ENCODE data around the gene ZFPM1. TPM values are rescaled to one million over a fixed set of nuclear protein-coding genes. Genes with fewer than 3 reads are reported as not detected.

ZFPM1 gene
- total RNA-seq, 1 donor from 2014 or later, result 0.52 TPM

DNA sequence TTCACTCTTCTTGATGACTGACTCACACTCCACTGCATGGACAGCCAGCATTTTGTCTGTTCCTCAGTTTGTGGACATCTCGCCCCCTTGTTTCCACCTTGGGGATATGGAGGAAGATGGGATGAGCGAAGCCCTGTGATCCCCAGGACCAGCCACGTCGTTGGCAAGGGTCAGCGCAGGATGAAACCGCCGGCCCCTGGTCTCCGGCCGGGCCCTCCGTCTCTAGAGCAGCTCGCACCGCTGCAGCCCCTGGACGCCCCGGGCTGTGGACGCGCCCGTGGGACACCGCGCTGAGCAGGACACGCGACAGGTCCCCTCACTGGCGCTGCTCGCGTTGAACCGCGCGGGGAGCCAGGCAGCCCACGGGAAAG lies 116.5 kb downstream of the ZFPM1 start:
- Histone ChIP-seq H3K27ac (ENCODE audit: low read depth, low read length) (peak overlapping the region; percentile 48), H3K36me3 (ENCODE audit: control insufficient read depth in 3 of 3, insufficient read depth in 3 of 3, low read length in 3 of 3) (peaks cover 3 to 4% (median 3%) of the 10 kb centered on the region in 3 donors), H3K27me3 (ENCODE audit: control insufficient read depth in 3 of 3, insufficient read depth in 3 of 3, low read length in 3 of 3) (no peaks in the 10 kb centered on the region), H3K9ac (ENCODE audit: low read depth in 1 of 3, low read length in 3 of 3) (peak overlapping the region; percentile 71 to 88 (median 77)), H3K9me3 (ENCODE audit: control insufficient read depth in 3 of 3, low read length in 3 of 3) (no peaks in the 10 kb centered on the region), H3K4me1 (ENCODE audit: control insufficient read depth in 3 of 3, insufficient read depth in 3 of 3, low read length in 3 of 3) (peaks cover 17 to 26% (median 22%) of the 10 kb centered on the region in 3 donors), H3K4me3 (ENCODE audit: low read length in 3 of 3) (peak overlapping the region; percentile 69 to 84 (median 71))

GRCh38 chr16:88569985-88570690 lies 117.1 kb downstream of the ZFPM1 start, which contains the start of gene ZC3H18:
TSS of gene ZC3H18 (plus strand) at chr16:88570403. CDS start at chr16:88577124, 6,721 bp downstream.
- Histone ChIP-seq H3K9me3 (ENCODE audit: control insufficient read depth in 3 of 3, low read length in 3 of 3) (no peaks in the 10 kb centered on the region), H3K27ac (ENCODE audit: low read depth, low read length) (peak within 1 kb of the TSS; percentile 48), H3K9ac (ENCODE audit: low read depth in 1 of 3, low read length in 3 of 3) (peak within 1 kb of the TSS; percentile 82 to 88 (median 85)), H3K27me3 (ENCODE audit: control insufficient read depth in 3 of 3, insufficient read depth in 3 of 3, low read length in 3 of 3) (no peaks in the 10 kb centered on the region), H3K4me1 (ENCODE audit: control insufficient read depth in 3 of 3, insufficient read depth in 3 of 3, low read length in 3 of 3) (peaks cover 17 to 26% (median 22%) of the 10 kb centered on the region in 3 donors), H3K4me3 (ENCODE audit: low read length in 3 of 3) (peak within 1 kb of the TSS; percentile 84 to 89 (median 86)), H3K36me3 (ENCODE audit: control insufficient read depth in 3 of 3, insufficient read depth in 3 of 3, low read length in 3 of 3) (peaks cover 3 to 4% (median 3%) of the 10 kb centered on the region in 3 donors)

GRCh38 chr16:88570691-88571092 lies 117.6 kb downstream of the ZFPM1 start:
- no peaks in the 10 kb centered on the region for H3K27me3 ChIP-seq (ENCODE audit: control insufficient read depth in 3 of 3, insufficient read depth in 3 of 3, low read length in 3 of 3)
- H3K27ac ChIP-seq (ENCODE audit: low read depth, low read length), result peak overlapping the region; percentile 45
- H3K9me3 ChIP-seq (ENCODE audit: control insufficient read depth in 3 of 3, low read length in 3 of 3), result no peaks in the 10 kb centered on the region
- peaks cover 3 to 6% (median 6%) of the 10 kb centered on the region in 3 donors for H3K36me3 ChIP-seq (ENCODE audit: control insufficient read depth in 3 of 3, insufficient read depth in 3 of 3, low read length in 3 of 3)
- peak overlapping the region; percentile 84 to 89 (median 86) for H3K4me3 ChIP-seq (ENCODE audit: low read length in 3 of 3)
- H3K9ac ChIP-seq (ENCODE audit: low read depth in 1 of 3, low read length in 3 of 3), result peak overlapping the region; percentile 82 to 87 (median 85)
- peaks cover 17 to 26% (median 22%) of the 10 kb centered on the region in 3 donors for H3K4me1 ChIP-seq (ENCODE audit: control insufficient read depth in 3 of 3, insufficient read depth in 3 of 3, low read length in 3 of 3)

- no peak overlapping the region for H3K27ac ChIP-seq (ENCODE audit: low read depth, low read length)
- H3K9me3 ChIP-seq (ENCODE audit: control insufficient read depth in 3 of 3, low read length in 3 of 3), result no peaks in the 10 kb centered on the region
- peaks cover 32 to 36% (median 36%) of the 10 kb centered on the region in 3 donors for H3K36me3 ChIP-seq (ENCODE audit: control insufficient read depth in 3 of 3, insufficient read depth in 3 of 3, low read length in 3 of 3)
- H3K4me3 ChIP-seq (ENCODE audit: low read length in 3 of 3), result no peak overlapping the region
- peaks cover 10 to 15% (median 14%) of the 10 kb centered on the region in 3 donors for H3K4me1 ChIP-seq (ENCODE audit: control insufficient read depth in 3 of 3, insufficient read depth in 3 of 3, low read length in 3 of 3)
- no peak overlapping the region for H3K9ac ChIP-seq (ENCODE audit: low read depth in 1 of 3, low read length in 3 of 3)
- H3K27me3 ChIP-seq (ENCODE audit: control insufficient read depth in 3 of 3, insufficient read depth in 3 of 3, low read length in 3 of 3), result no peaks in the 10 kb centered on the region
These were observed 122.2 kb downstream of the ZFPM1 start for GRCh38 chr16:88575251-88575650.

DNA sequence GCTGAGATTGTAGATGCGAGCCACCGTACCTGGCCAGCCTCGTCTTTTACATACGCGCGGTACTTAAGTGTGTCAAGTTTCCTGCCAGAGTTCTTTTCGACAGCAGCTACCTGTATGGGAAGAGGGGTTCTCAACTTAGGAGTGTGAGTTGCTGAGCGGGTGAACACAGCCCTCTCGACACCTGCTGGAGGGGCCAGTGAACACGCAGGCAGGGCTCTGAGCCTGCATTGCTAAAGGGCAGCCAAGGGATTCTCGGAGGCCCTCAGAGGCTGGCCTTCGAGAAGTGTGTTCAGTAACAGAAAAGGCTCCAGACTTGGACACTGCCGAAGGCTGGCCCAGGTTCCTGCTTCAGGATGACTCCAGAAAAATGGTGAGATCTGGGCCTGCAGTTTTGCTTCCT lies 123.2 kb downstream of the ZFPM1 start:
- no peak overlapping the region for H3K9ac ChIP-seq (ENCODE audit: low read depth in 1 of 3, low read length in 3 of 3)
- peaks cover 36 to 44% (median 43%) of the 10 kb centered on the region in 3 donors for H3K36me3 ChIP-seq (ENCODE audit: control insufficient read depth in 3 of 3, insufficient read depth in 3 of 3, low read length in 3 of 3)
- no peak overlapping the region for H3K4me3 ChIP-seq (ENCODE audit: low read length in 3 of 3)
- H3K27me3 ChIP-seq (ENCODE audit: control insufficient read depth in 3 of 3, insufficient read depth in 3 of 3, low read length in 3 of 3), result no peaks in the 10 kb centered on the region
- H3K27ac ChIP-seq (ENCODE audit: low read depth, low read length), result no peak overlapping the region
- H3K9me3 ChIP-seq (ENCODE audit: control insufficient read depth in 3 of 3, low read length in 3 of 3), result no peaks in the 10 kb centered on the region
- H3K4me1 ChIP-seq (ENCODE audit: control insufficient read depth in 3 of 3, insufficient read depth in 3 of 3, low read length in 3 of 3), result peaks cover 3 to 9% (median 9%) of the 10 kb centered on the region in 3 donors

DNA sequence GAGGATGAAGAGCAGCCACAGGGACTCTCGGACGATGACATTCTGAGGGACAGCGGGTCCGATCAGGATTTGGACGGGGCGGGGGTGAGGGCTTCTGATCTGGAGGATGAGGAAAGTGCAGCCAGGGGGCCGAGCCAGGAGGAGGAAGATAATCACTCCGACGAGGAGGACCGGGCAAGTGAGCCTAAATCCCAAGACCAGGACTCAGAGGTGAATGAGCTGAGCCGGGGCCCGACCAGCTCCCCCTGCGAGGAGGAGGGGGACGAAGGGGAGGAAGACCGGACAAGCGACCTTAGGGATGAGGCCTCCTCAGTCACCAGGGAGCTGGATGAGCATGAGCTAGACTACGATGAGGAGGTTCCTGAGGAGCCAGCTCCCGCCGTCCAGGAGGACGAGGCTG lies 124.1 kb downstream of the ZFPM1 start:
- no peaks in the 10 kb centered on the region for H3K9me3 ChIP-seq (ENCODE audit: control insufficient read depth in 3 of 3, low read length in 3 of 3)
- no peak overlapping the region for H3K9ac ChIP-seq (ENCODE audit: low read depth in 1 of 3, low read length in 3 of 3)
- no peak overlapping the region for H3K4me3 ChIP-seq (ENCODE audit: low read length in 3 of 3)
- no peaks in the 10 kb centered on the region for H3K27me3 ChIP-seq (ENCODE audit: control insufficient read depth in 3 of 3, insufficient read depth in 3 of 3, low read length in 3 of 3)
- peaks cover 40 to 49% (median 42%) of the 10 kb centered on the region in 3 donors for H3K36me3 ChIP-seq (ENCODE audit: control insufficient read depth in 3 of 3, insufficient read depth in 3 of 3, low read length in 3 of 3)
- peaks cover 0 to 3% (median 0%) of the 10 kb centered on the region in 3 donors for H3K4me1 ChIP-seq (ENCODE audit: control insufficient read depth in 3 of 3, insufficient read depth in 3 of 3, low read length in 3 of 3)
- H3K27ac ChIP-seq (ENCODE audit: low read depth, low read length), result no peak overlapping the region

DNA sequence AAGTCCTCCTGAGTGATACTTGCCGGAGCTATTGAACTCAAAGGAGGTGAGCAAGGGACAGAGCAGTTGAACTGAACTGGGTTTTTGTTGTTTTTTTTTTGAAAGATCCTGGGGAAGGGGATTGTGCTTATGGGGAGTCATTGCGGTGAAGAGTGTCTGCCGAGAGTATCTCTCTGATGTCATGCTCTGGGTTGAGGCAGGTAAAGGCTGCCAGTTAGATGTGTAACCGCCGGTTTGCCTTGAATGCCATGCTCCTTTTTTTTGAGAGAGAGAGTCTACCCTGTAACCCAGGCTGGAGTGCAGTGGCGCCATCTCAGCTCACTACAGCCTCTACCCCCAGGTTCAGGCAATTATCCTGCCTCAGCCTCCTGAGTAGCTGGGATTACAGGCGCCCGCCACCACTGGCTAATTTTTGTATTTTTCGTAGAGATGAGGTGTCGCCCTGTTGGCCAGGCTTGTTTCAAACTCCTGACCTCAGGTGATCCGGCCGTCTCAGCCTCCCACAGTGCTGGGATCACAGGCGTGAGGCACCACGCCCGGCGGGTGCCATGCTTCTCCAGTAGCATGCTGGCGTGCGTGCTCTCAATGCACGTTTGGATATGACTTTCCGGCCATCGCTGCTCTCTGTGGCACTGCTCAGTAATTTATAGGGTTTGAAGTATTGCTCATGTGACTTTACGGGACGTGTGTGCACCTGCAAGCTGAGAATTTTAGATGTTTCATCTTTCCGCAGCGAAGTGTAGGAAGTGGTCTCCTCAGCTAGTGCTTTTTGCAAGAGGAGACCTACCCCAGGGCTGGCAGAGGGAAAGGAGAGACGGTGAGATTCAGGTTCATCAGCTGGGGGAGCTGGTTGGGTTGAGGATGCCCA lies 125.6 kb downstream of the ZFPM1 start:
- Histone ChIP-seq H3K4me3 (ENCODE audit: low read length in 3 of 3) (no peak overlapping the region), H3K9ac (ENCODE audit: low read depth in 1 of 3, low read length in 3 of 3) (no peak overlapping the region), H3K9me3 (ENCODE audit: control insufficient read depth in 3 of 3, low read length in 3 of 3) (no peaks in the 10 kb centered on the region), H3K4me1 (ENCODE audit: control insufficient read depth in 3 of 3, insufficient read depth in 3 of 3, low read length in 3 of 3) (peaks cover 0 to 3% (median 3%) of the 10 kb centered on the region in 3 donors), H3K27ac (ENCODE audit: low read depth, low read length) (no peak overlapping the region), H3K27me3 (ENCODE audit: control insufficient read depth in 3 of 3, insufficient read depth in 3 of 3, low read length in 3 of 3) (no peaks in the 10 kb centered on the region), H3K36me3 (ENCODE audit: control insufficient read depth in 3 of 3, insufficient read depth in 3 of 3, low read length in 3 of 3) (peaks cover 46 to 54% (median 46%) of the 10 kb centered on the region in 3 donors)

DNA sequence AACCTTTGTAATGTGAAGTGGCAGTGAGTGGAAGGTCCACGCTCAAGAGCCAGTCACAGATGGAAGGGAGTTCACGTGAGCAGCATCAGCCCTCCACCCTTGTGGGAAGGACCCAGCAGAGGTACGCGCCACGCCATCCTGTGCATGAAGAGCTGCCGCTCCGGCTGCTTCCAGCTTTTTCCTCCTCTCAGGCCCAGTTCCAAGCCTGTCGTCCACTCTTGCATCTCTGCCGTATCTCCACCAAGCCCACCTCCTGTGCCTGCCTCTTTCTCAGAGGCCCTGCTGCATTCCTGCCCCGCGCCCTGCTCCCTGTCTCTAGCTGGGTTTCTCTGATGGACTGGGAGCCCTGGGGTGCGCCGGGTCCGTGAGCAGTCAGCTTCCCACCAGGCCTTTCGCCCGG lies 127.3 kb downstream of the ZFPM1 start:
- no peak overlapping the region for H3K4me3 ChIP-seq (ENCODE audit: low read length in 3 of 3)

GRCh38 chr16:88581033-88581432 lies 128.0 kb downstream of the ZFPM1 start:
- Histone ChIP-seq H3K4me1 (ENCODE audit: control insufficient read depth in 3 of 3, insufficient read depth in 3 of 3, low read length in 3 of 3) (peaks cover 0 to 7% (median 3%) of the 10 kb centered on the region in 3 donors), H3K27ac (ENCODE audit: low read depth, low read length) (no peak overlapping the region), H3K4me3 (ENCODE audit: low read length in 3 of 3) (no peak overlapping the region), H3K9ac (ENCODE audit: low read depth in 1 of 3, low read length in 3 of 3) (no peak overlapping the region), H3K27me3 (ENCODE audit: control insufficient read depth in 3 of 3, insufficient read depth in 3 of 3, low read length in 3 of 3) (no peaks in the 10 kb centered on the region), H3K9me3 (ENCODE audit: control insufficient read depth in 3 of 3, low read length in 3 of 3) (no peaks in the 10 kb centered on the region), H3K36me3 (ENCODE audit: control insufficient read depth in 3 of 3, insufficient read depth in 3 of 3, low read length in 3 of 3) (peaks cover 43 to 51% (median 49%) of the 10 kb centered on the region in 3 donors)

More for the DNA sequence above, 127.3 kb downstream of the ZFPM1 start:
- Histone ChIP-seq H3K9ac (ENCODE audit: low read depth in 1 of 3, low read length in 3 of 3) (no peak overlapping the region), H3K4me1 (ENCODE audit: control insufficient read depth in 3 of 3, insufficient read depth in 3 of 3, low read length in 3 of 3) (peaks cover 0 to 7% (median 3%) of the 10 kb centered on the region in 3 donors), H3K27ac (ENCODE audit: low read depth, low read length) (no peak overlapping the region), H3K36me3 (ENCODE audit: control insufficient read depth in 3 of 3, insufficient read depth in 3 of 3, low read length in 3 of 3) (peaks cover 44 to 52% (median 50%) of the 10 kb centered on the region in 3 donors), H3K9me3 (ENCODE audit: control insufficient read depth in 3 of 3, low read length in 3 of 3) (no peaks in the 10 kb centered on the region), H3K27me3 (ENCODE audit: control insufficient read depth in 3 of 3, insufficient read depth in 3 of 3, low read length in 3 of 3) (no peaks in the 10 kb centered on the region)
